GM21529 (cell line): ENCODE measurements around the gene TRMT112.

Experiments used
- ATAC-seq: cut with Tn5 transposase; IDR thresholded peaks from one replicate; pipeline ENCODE4 v1.9.1; 2021; ENCODE audit not compliant: unreplicated experiment

TRMT112 gene

DNA sequence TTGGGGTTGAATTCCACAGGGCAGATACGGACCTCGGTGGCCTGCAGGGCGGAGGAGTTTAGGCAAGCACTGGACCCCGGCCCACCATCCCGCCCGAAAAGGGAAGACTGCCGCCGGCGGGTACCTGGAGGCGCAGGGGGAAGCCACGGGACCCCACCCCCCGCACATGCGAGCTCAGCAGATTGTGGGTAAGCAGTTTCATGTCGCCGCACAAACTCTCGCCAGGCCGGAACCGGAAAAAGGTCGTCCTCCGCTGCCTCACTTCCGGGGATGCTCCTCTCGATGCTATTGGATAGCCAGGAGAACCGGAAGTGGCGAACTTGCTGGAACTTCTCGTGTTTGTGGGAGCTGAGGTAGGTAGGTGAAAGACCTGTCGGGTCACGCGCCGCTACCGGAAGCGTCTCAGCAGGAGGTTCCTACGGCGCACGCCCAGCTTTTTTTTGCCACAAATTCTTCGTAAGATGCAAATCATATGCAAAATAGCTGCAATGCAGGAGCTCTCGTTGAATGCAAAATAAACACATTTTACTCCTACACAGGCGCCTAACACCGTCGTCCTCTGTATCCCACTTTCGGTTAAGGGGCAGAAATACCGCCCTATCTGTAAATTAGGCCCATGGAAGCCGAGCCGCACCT, at the start of gene TRMT112:
TSS of gene TRMT112 (minus strand) at position 235 of the 636 bp plus-strand sequence. CDS start at position 202, 33 bp downstream.
- ATAC-seq: peak; percentile 48

DNA sequence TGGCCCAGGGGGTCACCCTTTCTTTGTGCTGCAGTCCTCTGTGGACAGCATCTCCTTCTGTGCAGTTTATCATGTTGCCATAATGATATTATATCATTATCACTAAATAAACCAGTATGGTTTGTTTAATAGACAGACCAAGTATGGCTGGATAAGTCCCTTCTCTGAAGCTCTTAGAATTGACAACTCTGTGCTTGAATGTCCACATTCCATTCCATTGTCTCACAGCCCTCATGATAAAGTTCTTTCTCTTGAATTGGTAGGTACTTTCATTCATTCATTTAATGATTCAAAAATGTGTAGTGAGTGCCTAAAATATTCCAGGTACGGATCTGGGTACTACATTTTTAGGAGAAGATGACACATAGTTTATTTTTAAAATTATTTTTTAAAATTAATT, 49.4 kb upstream of the TRMT112 start:
- no peak for ATAC-seq

- no peak for ATAC-seq
These were observed 47.6 kb upstream of the TRMT112 start for GRCh38 chr11:64364911-64365310.

GRCh38 chr11:64364435-64364834, 47.1 kb upstream of the TRMT112 start:
- ATAC-seq: no peak

GRCh38 chr11:64362339-64362738, 45.0 kb upstream of the TRMT112 start:
- ATAC-seq: no peak

- ATAC-seq: no peak
These were observed 44.3 kb upstream of the TRMT112 start for GRCh38 chr11:64361659-64362058.

DNA sequence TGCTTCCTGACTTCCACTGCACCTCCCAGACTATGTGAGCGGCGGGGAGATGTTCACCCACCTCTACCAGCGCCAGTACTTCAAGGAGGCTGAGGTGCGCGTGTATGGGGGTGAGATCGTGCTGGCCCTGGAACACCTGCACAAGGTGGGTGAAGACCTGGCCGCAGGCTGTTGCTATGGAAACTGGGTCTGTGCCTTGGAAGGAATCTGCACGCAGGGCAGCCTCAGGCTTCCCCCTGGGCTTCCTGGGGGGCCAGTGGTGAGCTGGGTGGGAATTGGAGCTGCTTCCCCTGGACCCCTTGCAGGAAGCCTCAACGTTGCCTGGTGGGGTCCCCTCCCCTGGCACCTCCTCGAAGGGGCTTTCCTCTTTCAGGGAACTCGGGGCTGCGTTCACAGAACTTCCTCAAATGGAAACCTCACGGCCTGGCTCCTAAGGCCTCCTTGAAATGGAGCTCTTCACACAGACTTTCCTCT, 43.1 kb upstream of the TRMT112 start:
- no peak for ATAC-seq

- ATAC-seq: no peak
These were observed 42.5 kb upstream of the TRMT112 start for GRCh38 chr11:64359712-64360445.

DNA sequence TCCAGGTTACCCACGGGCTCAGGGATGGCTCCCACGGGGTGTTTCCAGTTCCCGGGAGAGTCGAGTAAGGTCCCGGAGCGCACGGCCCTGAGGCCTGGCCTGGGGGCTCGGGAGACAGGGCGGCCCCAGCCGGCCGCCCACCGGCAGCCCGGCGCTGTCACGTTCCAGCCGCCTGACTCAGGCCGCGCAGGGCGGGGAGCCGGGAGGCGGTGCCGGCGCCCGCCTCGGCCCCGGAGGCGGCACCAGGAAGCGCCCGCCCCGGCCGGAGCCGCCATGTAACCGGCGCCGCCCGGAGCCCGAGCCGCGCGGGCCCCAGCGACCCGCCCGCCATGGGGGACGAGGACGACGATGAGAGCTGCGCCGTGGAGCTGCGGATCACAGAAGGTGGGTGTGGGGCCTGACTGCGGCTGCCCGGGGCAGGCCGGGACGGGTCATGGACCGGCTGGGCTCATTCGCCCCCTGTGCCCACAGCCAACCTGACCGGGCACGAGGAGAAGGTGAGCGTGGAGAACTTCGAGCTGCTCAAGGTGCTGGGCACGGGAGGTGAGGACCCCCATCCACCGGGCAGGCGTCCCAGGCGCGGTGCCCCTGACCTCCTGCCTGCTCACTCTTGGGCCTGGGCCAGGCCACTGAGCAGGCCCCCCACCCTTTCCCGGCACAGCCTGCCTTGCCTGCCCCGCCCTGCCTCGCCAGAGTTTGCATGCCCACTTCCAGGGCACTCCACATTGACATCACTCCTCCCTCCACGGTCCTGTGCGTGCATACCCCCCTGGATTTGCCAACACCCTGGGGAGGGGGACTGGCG, 41.8 kb upstream of the TRMT112 start, which contains the start of gene RPS6KA4:
TSS of gene RPS6KA4 (plus strand) at position 256 of the 805 bp plus-strand sequence. CDS start at position 330, 74 bp downstream.
- ATAC-seq: peak; percentile 60

- ATAC-seq: no peak
These were observed 41.2 kb upstream of the TRMT112 start for GRCh38 chr11:64358536-64358906.

GRCh38 chr11:64357904-64358535, 40.7 kb upstream of the TRMT112 start:
- no peak for ATAC-seq

GRCh38 chr11:64357446-64357845, 40.1 kb upstream of the TRMT112 start:
- no peak for ATAC-seq

GRCh38 chr11:64356498-64357411, 39.4 kb upstream of the TRMT112 start:
- no peak for ATAC-seq

DNA sequence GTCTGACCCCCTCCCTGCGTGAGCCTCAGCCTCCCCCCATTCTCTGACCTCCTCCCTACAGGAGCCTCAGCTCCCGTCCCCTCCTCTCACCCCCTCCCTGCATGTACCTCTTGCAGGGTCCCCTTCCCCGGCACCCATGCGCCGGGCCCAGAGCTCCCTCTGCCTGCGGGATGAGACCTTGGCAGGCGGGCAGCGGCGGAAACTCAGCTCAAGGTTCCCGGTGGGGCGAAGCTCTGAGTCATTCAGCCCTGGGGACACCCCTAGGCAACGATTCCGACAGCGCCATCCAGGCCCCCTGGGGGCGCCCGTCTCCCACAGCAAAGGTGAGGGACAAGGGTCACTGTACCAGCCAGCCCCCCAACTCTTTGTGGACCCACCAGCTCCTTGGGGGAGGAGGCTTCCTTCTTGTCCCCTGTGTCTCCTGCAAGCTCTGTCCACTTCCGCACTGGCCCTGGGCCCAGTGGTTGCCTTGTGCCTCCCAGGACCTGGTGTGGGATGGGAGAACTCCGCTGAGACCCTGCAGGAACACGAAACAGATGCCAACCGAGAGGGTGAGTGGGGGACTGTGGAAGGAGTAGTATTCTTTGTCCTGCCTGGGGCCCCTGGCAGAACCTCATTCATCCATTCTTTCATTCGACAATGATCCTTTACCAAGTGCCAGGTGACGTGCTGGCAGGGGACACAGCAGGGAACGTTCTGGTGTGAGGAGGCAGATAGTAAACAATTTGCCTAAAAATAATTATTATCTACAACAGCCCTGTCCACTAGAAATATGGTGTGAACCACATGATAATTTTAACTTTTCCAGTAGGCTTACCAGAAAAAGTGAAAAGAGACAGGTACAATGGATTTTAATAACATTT, 38.0 kb upstream of the TRMT112 start:
- no peak for ATAC-seq

- no peak for ATAC-seq
These were observed 36.6 kb upstream of the TRMT112 start for GRCh38 chr11:64353715-64354506.

DNA sequence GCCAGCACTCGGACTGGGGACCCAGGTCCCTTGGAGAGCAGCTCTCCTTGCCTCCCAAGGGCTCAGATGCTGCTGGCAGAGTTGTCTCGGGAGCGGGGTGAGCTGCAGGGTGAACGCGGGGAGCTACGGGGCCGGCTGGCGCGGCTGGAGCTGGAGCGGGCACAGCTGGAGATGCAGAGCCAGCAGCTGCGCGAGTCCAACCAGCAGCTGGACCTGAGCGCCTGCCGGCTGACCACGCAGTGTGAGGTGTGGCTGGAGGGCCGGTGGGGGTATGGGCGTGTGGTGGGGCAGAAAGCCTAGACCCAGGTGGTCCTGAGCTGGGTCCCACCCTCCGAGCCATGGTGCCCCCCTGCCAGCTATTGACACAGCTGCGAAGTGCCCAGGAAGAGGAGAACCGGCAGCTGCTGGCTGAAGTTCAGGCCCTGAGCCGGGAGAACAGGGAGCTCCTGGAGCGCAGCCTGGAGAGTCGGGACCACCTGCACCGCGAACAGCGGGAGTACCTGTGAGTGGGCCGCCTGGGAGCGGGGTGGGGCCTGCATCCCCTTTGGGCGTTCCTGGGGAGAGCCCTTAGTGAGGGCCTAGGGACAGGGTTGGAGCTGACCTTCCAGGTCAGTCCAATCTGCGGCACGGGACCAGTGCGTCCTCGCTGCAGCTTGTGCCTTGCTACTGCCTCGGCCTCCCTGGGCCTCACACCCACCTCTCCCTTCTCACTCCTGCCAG, 35.8 kb upstream of the TRMT112 start:
- no peak for ATAC-seq

DNA sequence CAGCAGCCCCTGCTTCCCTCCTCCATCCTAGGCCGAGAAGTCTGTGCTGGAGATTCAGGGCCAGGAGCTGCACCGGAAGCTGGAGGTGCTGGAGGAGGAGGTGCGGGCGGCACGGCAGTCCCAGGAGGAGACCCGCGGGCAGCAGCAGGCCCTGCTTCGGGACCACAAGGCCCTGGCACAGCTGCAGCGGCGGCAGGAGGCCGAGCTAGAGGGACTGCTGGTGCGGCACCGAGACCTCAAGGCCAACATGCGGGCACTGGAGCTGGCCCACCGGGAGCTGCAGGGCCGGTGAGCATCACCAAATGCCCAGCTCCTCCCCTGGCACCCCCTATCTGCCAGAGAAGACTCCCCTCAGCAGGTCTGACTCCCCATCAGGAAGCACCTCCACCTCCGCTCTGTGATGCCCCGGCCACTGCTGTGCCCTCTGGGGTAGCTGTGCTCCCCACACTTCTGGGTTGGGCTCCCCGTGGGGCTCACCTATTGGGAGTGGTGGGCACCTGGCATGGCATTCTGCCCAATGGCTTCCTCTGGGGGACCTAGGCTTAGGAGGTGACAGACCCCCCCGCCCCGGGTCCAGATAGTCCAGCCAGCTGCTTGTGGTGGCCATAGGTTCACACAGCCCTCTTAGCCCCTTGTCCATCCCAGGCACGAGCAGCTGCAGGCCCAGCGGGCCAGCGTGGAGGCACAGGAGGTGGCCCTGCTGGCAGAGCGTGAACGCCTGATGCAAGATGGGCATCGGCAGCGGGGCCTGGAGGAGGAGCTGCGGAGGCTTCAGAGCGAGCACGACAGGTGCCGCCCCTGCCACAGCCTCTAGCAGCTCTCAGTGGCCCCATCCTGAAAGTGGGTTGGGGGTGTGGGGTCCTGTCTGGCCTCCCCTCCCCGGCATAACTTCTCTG, 35.0 kb upstream of the TRMT112 start:
- no peak for ATAC-seq
